G401.6 (cell line): ENCODE data around the gene DPP3.

Experiments used
- FAIRE-seq: peaks from 2 replicates; lab custom pipeline; 2012; peaks lifted over from hg19 to GRCh38; lab: Jason Lieb, UNC

DPP3 gene

GRCh38 chr11:66465373-66466224, 14.6 kb upstream of the DPP3 start:
- FAIRE-seq, result no peak

GRCh38 chr11:66466225-66467033, 13.8 kb upstream of the DPP3 start, which contains the start of gene PELI3:
PELI3 (plus strand) TSS chr11:66466905; CDS start chr11:66468129, 1,224 bp downstream.
- FAIRE-seq, result peak; percentile 79

GRCh38 chr11:66467034-66467659, 13.1 kb upstream of the DPP3 start:
- no peak for FAIRE-seq

GRCh38 chr11:66467756-66468155, 12.5 kb upstream of the DPP3 start:
- FAIRE-seq, result no peak

- FAIRE-seq, result no peak
Observed at GRCh38 chr11:66468691-66469090, 11.5 kb upstream of the DPP3 start.

- no peak for FAIRE-seq
Observed at GRCh38 chr11:66469441-66469840, 10.8 kb upstream of the DPP3 start.

- FAIRE-seq, result no peak
Observed at GRCh38 chr11:66470015-66470414, 10.2 kb upstream of the DPP3 start.

GRCh38 chr11:66471142-66471541, 9.1 kb upstream of the DPP3 start:
- no peak for FAIRE-seq

- FAIRE-seq, result no peak
Observed at GRCh38 chr11:66472054-66472453, 8.2 kb upstream of the DPP3 start.

GRCh38 chr11:66473167-66473566, 7.1 kb upstream of the DPP3 start:
- no peak for FAIRE-seq

- FAIRE-seq, result no peak
Observed at GRCh38 chr11:66473608-66474515, 6.4 kb upstream of the DPP3 start.

- FAIRE-seq, result no peak
Observed at GRCh38 chr11:66475349-66476172, 4.7 kb upstream of the DPP3 start.

- FAIRE-seq, result no peak
Observed at GRCh38 chr11:66476173-66476840, 3.9 kb upstream of the DPP3 start.

- FAIRE-seq, result no peak
Observed at GRCh38 chr11:66476841-66477251, 3.4 kb upstream of the DPP3 start.

GRCh38 chr11:66477263-66478201, 2.7 kb upstream of the DPP3 start:
- no peak for FAIRE-seq

GRCh38 chr11:66478729-66479393, 1.4 kb upstream of the DPP3 start:
- FAIRE-seq, result no peak

- FAIRE-seq, result no peak
Observed at GRCh38 chr11:66479394-66480116, 679 bp upstream of the DPP3 start.
